ELR (cell line): Measurements from ENCODE around the gene TNIK.
A peak's percentile ranks its signal among the peaks of the same experiment; 100 is the strongest.

ENCODE experiments used
- DNase-seq: peaks from one replicate; pipeline ENCODE4 v3.0.0-alpha.2; 2015; ENCODE audit warnings: low read depth

TNIK gene

GRCh38 chr3:171340434-171340833, 119.8 kb downstream of the TNIK start:
- DNase-seq, result no peak

DNA sequence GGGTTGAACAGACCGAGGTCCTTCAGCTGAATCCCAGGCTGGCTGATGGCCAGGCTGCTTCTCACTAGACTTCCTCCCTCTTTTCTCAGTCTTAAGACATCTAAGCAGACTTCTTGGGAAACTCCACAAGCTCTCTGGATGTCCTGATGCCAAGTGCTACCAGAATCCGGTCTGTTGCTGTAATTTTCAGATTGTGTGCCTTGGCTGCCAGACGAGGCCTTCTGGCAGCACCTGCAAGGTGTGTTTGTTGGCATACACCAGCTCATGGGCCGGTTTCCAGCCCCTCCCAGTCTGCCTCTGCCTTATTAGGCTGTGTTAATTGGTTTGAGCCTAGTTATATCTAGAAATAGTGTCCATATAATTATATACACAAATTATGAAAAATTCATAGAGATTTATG, 120.6 kb downstream of the TNIK start:
- DNase-seq, result no peak

GRCh38 chr3:171336406-171336805, 123.8 kb downstream of the TNIK start:
- DNase-seq, result no peak

GRCh38 chr3:171335559-171335958, 124.6 kb downstream of the TNIK start:
- no peak for DNase-seq

GRCh38 chr3:171334465-171334811, 125.8 kb downstream of the TNIK start:
- DNase-seq, result no peak

- DNase-seq, result no peak
Measured at GRCh38 chr3:171333784-171334464, 126.3 kb downstream of the TNIK start.

- DNase-seq, result no peak
Measured at GRCh38 chr3:171330938-171331337, 129.3 kb downstream of the TNIK start.

DNA sequence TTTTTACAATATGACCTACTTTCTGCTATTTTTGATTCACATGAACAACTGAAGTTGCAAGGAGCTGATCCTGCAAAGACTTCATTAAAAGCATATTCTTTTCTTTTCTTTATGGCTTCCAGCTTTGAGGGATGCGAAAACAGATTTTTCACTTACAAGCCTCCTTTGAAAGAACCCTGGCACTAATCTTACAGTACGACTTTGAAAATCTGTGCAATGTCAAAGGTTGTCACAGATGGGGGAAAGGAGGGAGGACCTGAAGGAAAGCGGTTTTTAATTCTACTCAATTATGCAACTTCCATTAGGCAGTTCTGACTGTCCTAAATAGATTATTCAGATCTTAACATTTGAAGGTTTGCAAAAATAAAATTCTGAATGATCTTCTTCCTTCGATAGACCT, 130.5 kb downstream of the TNIK start:
- DNase-seq, result no peak

- DNase-seq, result no peak
Measured at GRCh38 chr3:171328419-171329082, 131.7 kb downstream of the TNIK start.

DNA sequence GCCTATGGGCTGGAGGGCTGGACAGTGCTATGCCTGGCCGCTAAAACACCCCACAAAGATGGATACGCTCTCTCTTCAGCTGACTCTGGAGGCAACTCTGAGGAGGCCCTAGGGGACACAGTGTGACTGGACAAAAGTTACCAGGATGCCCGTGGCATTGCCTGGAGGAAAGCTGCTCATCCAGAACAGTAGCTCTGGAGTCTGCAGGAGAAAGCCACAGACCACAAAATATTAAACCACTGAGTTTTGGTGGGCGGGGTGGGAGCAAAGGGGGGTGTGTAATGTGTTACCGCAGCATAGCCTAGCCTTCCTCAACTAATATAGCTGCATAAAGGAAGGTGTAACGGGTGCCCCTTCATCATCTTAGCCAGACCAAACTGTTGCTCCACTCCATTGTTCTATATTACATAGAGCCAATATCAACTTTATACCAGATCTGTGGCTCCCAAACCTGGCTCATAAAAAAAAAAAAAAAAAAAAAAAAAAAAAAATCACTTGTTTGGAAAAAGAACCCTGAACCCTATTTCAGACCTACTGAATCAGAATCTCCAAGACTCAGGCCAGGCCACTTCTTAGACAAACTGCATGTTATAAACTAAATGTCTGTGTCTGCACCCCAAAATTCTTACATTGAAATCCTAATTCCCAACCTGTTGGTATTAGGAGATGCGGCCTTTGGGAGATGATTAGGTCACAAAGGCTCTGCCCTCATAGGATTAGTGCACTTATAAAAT, 132.6 kb downstream of the TNIK start:
- peak; percentile 8 for DNase-seq

GRCh38 chr3:171326717-171327440, 133.3 kb downstream of the TNIK start:
- no peak for DNase-seq

DNA sequence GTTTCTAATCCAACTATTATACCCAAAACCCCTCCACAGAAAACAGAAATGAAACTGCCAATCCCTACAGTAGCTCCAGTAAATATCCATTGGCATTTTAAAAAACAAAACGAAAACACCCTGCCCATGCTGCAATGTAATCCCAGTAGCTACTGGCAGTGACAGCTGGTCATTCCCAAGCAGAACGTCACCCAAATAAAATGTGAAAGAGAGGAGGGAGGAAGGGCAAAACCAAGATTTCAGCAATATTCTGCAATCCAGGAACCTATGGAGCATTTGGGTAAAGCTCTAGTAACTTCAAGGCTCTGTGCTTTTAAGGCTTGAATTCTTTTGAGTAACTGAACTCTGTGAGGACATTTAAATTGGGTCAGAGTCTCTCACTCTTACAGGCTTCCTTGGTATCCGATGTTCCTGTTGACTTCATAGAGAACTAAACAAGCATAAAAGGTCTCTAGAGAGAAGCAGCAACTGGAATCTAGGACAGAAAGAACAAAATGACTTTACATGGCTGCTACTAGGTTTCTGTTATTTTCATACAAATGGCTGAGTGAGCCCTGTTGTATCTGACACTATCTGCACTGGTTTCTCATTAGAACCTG, 136.2 kb downstream of the TNIK start:
- peak; percentile 28 for DNase-seq

GRCh38 chr3:171321559-171322360, 138.4 kb downstream of the TNIK start:
- DNase-seq, result no peak

DNA sequence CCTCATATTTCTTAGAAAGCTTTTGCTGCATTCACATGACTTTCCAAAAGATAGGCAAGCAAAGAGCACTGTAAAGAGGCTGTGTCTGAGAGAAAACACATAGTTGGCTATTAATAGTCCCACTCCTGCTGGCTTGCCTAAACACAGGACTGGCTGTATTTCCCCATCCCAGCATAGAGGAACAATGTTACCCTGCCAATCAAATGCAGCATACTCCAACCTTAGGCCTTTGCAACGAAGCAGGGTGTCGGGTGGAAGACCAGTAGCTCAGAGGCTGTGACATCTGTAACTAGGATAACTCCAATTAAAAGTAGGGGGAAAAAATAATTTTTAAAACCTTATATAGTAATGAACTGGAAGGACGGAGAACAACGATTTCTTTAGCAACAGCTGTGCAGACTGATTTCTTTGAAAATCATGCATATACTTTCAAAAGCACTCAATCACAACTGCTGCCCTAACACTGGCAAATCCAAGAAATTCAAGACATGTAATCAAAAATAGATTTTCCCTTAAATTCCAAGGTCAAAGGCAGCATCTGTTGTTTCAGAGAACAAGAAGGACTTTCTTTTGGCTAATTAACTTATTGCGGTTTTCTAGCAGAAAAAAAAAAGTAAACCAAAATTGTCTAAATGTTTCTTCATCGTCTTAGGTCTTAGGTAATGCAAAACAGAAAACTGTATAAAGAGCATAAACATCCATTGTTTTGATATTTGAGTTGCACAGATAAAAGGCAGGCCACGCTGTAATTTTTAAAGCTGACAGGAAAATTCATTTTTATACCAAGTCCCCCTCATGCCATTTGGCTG, 139.3 kb downstream of the TNIK start:
- no peak for DNase-seq

- DNase-seq, result no peak
Measured at GRCh38 chr3:171317171-171317570, 143.0 kb downstream of the TNIK start.

DNA sequence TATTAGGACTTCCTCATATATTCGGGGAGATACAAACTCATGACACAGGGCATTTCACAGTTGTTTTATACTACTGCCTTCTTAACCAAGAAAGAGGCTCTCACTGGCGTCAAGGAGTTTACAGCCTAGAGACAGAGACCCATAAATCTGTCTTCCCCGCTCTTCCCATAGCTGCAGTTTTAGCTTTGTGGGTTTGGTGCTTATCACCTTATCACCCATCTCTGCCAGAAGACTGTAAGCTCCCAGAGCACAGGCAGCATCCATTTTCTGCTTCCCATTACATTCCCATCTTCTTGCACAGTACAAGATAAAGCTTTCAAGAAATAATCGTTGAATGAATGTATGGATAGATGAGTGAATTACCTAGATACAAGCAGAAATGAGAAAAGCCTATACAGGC, 144.3 kb downstream of the TNIK start:
- no peak for DNase-seq

DNA sequence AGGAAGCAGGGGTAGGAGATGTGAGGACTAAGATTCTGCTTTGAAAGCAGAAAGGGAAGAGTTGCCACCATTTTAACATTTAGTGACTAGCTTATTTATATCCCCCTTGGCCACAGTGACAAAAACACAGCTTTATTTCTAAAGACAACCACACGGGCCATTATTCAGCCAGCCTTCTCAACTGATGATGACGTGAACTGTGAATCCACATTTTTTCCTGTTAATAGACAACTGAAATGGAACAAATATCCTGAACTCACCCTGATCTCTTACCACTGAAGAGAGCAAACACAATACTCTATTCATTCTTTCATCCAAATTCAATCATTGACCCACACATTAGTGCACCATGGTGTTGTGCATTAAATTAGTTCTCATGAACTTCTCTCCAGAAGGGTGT, 145.1 kb downstream of the TNIK start:
- DNase-seq, result no peak

GRCh38 chr3:171314341-171314740, 145.9 kb downstream of the TNIK start:
- DNase-seq, result no peak

DNA sequence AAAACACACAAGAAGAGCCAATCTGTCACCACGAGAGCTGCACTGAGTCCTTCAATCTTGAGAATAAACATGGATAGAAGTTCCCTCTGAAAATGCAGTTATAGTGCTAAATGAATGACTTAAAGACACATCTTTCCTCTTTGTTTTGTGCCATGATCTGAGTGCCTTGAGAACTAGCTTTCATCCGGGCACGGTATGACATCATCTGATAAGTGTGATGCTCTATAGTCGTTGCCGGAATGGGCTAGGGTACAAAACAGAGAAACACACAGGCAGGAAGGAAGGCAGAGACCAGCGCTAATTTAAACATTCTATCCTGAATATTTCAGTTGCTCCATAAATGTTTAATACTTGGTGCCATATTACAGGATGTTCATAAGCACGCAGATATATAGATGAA, 146.5 kb downstream of the TNIK start:
- no peak for DNase-seq

- no peak for DNase-seq
Measured at GRCh38 chr3:171312741-171313140, 147.5 kb downstream of the TNIK start.

- no peak for DNase-seq
Measured at GRCh38 chr3:171311784-171312183, 148.4 kb downstream of the TNIK start.
